ENCODE results near the gene LAGE3.

Gene LAGE3

DNA sequence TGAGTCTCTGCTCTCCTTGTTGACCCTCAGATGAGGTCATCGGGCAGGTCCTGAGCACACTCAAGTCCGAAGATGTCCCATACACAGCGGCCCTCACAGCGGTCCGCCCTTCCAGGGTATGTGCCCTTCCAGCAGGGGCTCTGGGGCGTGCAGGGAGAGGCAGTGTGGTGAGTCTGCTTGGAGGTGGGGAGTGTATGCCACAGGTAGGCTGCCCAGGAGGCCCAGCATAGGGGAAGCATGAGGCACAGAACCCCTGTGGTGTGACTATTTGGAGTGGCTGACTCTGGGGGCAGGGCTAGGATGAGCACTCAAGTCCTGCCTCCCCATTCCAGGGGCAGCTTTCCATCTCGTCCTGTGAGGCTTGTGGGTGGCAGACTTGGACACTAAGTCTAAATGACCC is 45.5 kb downstream of the LAGE3 start:
- DNase-seq (ENCODE audit: low read depth), result no peak

DNA sequence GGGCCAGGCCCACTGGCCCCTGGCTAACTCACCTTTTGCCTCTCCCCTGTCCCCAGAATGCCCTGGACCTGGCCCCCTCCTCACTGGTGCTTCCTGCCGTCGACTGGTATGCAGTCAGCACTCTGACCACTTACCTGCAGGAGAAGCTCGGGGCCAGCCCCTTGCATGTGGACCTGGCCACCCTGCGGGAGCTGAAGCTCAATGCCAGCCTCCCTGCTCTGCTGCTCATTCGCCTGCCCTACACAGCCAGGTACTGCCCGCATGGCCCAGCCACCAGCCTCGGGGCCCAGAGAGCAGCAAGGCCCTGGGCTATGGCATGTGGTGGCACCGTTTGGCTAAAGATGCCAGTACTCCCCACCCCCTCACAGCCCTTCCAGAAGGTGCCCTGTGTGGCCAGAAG is 46.9 kb downstream of the LAGE3 start:
- DNase-seq (ENCODE audit: low read depth), result no peak

DNA sequence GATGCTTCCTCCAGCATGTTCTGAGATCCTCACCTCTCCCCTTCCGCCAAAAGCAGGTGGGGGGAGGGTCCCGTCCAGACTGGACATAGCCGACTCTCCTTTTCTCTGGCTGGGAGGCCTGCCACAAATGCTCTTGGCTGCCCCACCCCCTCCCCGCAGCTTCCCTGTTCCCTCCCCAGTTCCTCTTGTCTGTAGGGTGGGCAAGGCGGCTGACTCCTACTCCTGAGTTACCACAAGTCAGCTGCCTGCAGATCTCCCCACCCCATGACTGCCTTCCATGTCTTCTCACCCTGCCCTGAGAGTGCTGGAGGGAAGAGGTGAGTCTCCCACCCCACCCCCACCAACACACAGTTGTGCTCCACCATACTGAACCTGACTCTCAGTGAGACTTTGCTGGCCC is 47.7 kb downstream of the LAGE3 start:
- no peak for DNase-seq (ENCODE audit: low read depth)

DNA sequence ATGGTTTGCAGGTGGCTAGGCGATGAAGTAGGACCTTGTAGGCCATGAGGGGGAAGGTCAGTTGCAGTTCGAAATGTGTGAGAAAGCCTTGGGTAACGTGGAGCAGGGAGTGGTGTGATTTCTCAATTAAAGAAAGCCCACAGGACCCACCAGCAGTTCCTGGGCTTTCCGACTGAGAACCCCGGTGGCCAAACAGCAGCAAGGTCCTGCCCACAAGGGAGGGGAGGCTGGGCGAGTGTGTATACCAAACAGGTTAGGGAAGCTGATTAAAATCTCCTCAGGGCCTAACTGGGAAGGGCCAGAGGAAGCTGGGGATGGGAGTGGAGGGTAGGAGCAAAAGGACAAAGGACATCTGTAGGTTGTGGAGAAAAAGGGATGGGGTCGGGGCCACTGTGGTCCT is 48.2 kb downstream of the LAGE3 start:
- no peak for DNase-seq (ENCODE audit: low read depth)

DNA sequence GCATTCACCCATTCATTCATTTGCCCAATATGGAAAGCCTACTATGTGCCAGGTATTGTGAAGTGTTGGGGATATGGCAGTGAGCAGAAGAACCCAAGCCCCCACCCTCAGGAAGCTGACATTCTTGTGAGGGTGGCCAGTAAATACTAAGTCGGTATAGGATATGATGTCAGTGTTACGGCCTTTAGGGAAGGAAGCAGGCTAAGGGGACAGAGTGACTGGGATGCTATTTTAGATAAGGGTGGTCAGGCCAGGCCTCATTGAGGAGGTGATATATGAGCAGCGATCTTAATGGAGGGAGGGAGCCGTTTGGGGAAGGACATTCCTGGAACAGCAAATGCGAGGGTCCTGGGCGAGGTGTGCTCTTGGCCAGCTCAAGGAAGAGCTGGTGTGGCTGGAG is 48.6 kb downstream of the LAGE3 start:
- DNase-seq (ENCODE audit: low read depth), result no peak

DNA sequence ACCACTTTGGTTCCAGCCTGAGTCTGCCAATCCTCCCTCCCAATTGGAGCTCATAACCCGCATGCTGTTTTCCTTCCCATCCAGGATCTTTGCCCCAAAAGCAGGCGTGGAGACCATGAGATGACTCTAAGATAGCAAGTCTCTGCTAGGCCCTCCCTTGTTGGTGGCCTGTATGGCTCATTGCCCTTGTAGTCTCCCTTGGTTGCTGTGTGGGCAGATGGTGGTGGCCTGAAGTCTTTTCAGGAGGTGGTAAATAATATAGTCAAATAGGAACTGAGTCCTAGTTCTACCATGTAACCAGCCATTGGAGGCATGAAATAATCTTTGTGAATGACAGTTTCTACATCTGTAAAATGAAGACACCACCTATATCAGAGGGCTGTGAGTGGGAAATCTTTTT is 49.4 kb downstream of the LAGE3 start:
- DNase-seq (ENCODE audit: low read depth), result no peak

DNA sequence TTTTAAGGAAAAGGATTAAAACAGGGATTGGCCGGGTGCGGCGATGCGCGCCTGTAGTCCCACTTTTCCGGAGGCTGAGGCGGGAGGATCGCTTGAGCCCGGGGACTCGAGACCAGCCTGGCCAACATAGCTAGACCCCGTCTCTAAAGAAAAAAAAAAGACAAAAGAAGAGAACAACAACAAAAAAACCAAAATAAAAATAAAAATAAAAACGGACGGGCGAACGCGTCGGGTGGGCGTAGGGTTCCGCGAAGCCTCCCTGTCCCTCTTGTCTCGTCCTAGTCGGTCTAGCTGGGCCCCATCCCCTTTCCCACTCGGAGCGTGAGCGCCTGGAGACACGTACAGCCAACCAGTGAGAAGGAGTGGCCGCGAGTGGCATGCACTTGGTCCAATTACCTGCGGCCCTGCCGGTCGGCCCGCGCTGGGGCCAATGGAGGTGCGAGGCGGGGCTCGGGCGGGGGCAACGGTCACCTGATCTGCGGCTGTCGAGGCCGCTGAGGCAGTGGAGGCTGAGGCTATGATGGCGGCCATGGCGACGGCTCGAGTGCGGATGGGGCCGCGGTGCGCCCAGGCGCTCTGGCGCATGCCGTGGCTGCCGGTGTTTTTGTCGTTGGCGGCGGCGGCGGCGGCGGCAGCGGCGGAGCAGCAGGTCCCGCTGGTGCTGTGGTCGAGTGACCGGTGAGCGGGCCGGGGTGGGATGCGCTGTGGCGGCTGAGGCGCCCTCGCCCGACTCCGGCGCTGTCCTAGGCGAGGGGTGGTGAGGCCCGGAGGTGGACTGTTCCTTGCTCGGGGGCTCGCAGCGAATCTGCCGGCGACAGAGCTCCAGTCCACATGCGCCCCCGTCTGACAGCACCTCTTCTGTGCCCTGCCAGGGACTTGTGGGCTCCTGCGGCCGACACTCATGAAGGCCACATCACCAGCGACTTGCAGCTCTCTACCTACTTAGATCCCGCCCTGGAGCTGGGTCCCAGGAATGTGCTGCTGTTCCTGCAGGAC is 50.6 kb downstream of the LAGE3 start, which contains the start of gene ATP6AP1:
ATP6AP1 (plus strand) TSS at position 502 of the 996 bp plus-strand sequence; CDS start at position 518, 16 bp downstream.
- peak; percentile 84 for DNase-seq (ENCODE audit: low read depth)

All from GM04504 (cell line).